Activated naive CD8-positive, alpha-beta T cell (primary cell): ENCODE measurements around the gene KCNJ1.

Experiments used
- H3K27ac Mint-ChIP-seq: one replicate; pipeline ENCODE4 v1.8.0; 2021; ENCODE audit warnings: mixed read lengths
- H3K27me3 Mint-ChIP-seq: one replicate; pipeline ENCODE4 v1.8.0; 2021; ENCODE audit warnings: mixed read lengths
- H3K36me3 Mint-ChIP-seq: one replicate; pipeline ENCODE4 v1.8.0; 2021; ENCODE audit warnings: mixed read lengths
- H3K4me1 Mint-ChIP-seq: one replicate; pipeline ENCODE4 v1.8.0; 2021; ENCODE audit warnings: low read depth, mixed read lengths
- H3K4me3 Mint-ChIP-seq: one replicate; pipeline ENCODE4 v1.8.0; 2021; ENCODE audit warnings: mild to moderate bottlenecking, mixed read lengths
- H3K9me3 Mint-ChIP-seq: one replicate; pipeline ENCODE4 v1.8.0; 2021; ENCODE audit warnings: low read depth, mixed read lengths

The KCNJ1 gene

GRCh38 chr11:128905345-128906184 is 38.5 kb upstream of the KCNJ1 start:
- Mint-ChIP-seq H3K9me3 (no peaks in the 10 kb centered on the region), H3K27me3 (peaks cover 20% of the 10 kb centered on the region), H3K4me3 (peak overlapping the region; percentile 70), H3K4me1 (peaks cover 20% of the 10 kb centered on the region), H3K27ac (no peak overlapping the region), H3K36me3 (no peaks in the 10 kb centered on the region)

DNA sequence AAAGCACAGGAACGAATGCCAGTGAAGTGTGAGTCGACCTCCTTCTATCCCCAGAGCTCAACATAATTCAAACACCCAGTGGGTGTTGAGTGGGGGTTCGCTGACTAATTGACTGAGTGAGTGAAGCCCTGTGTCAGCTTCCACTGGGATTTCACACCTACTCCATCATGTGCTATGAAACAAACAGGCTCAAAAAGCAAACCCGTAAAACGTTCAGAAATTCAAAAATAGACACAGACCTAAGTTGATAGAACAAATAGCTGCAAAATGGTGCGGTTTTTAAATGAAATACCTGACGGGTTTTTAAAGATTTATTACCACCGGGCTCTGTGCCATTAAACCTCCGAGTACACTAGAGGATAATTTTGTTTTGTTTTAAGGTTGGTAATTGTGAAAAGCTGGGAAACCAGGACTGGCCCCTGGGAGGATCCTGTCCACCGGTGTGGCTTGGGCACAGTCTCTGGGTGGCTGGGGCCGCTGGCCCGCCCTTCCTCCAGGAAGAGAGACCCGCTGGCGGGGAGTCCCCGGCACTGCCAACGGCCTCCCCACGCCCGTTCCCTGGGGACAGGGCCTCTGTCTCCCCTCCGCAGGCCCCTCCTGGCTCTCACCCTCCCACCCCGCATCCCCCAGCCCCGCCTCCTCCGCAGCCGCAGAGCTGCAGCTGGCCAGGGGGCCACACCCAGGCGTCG is 37.7 kb upstream of the KCNJ1 start:
- Mint-ChIP-seq H3K27me3 (peaks cover 13% of the 10 kb centered on the region), H3K27ac (no peak overlapping the region), H3K4me3 (peak overlapping the region; percentile 76), H3K36me3 (no peaks in the 10 kb centered on the region), H3K4me1 (peaks cover 20% of the 10 kb centered on the region), H3K9me3 (no peaks in the 10 kb centered on the region)

DNA sequence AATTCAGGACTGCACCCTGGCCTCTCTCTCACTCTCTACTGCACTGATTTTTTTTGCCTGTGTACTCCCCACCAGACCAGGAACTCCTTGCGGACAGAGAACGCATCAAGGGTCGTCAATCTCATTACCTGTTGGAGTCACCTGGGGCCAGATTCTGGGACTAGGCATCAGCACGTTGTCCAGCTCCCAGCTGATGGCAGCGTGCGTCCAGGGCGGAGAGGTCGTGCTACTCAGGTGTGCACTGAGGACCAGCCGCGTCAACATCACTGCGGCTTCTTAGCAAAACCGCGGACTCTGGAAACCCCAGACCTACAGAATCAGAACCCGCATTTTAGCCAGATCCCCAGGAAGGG is 37.2 kb upstream of the KCNJ1 start:
- Mint-ChIP-seq H3K36me3 (no peaks in the 10 kb centered on the region), H3K9me3 (no peaks in the 10 kb centered on the region), H3K4me1 (peaks cover 20% of the 10 kb centered on the region), H3K27ac (no peak overlapping the region), H3K27me3 (peaks cover 9% of the 10 kb centered on the region), H3K4me3 (peak overlapping the region; percentile 76)

DNA sequence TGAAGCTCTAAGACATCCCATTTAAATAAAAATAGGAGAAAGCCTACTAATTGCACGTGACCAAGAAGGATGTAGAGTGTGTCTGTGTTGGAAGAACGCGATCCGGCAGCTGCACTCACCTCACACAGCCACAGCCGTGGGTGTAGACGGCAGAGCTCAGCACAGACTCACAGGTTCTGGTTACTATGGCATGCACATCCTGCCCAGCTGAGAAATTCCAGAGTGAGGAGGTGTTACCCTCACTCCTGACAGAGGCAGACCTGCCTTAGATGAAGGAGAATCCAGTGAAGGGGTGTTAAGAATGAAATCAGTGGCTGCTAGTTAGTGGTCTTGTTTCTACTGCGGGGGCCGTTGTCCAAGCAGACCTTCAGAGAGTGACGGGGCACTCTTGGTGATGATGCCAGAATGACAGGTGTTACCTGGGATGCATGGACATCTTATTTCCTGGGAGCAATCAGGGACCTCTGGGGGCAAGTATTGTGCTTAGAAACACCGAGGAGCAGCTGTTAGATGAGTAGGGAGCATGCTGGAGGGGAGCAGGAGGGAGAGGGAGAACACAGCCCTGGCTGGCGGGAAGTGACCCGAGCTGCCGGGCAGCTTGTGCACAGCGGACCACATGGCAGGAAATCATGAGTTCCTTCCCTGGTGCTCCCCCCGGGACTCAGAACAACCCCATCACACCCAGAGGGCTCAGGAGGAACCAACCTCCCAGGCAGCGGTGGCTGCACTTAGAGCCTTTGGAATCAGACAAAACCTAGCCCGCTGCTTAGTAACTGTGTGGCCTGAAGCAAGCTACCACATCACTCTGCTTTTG is 36.4 kb upstream of the KCNJ1 start:
- peaks cover 20% of the 10 kb centered on the region for H3K4me1 Mint-ChIP-seq
- H3K36me3 Mint-ChIP-seq: no peaks in the 10 kb centered on the region
- H3K4me3 Mint-ChIP-seq: no peak overlapping the region
- no peaks in the 10 kb centered on the region for H3K9me3 Mint-ChIP-seq
- peaks cover 9% of the 10 kb centered on the region for H3K27me3 Mint-ChIP-seq
- H3K27ac Mint-ChIP-seq: no peak overlapping the region

DNA sequence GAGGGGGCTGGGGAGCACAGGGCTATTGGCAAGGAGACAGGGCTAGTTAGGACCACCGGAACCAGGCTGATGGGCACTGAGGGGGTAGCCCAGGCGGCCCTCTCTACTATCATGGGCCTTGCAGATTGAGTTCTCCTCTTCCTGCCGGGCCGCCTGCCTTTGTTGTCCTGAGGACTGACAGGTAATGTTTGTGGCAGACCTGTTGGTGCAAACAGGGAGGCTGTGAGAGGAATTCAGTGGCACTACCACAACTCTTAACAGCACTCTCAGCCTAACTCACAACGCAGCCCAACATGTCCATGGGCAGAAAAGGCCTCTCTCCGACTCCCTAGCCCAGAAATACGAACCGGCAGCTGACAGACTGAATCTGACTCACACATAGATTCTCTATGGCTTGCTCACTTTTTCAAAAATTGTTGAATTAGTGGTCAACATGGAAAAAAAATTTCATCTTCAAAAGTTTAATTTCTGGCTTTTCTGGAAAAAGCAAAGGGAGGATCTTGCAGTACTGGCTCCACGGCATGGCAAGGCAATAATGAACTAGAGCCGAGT is 35.5 kb upstream of the KCNJ1 start:
- H3K9me3 Mint-ChIP-seq: no peaks in the 10 kb centered on the region
- peaks cover 6% of the 10 kb centered on the region for H3K27me3 Mint-ChIP-seq
- no peaks in the 10 kb centered on the region for H3K36me3 Mint-ChIP-seq
- H3K4me3 Mint-ChIP-seq: no peak overlapping the region
- H3K4me1 Mint-ChIP-seq: peaks cover 20% of the 10 kb centered on the region
- no peak overlapping the region for H3K27ac Mint-ChIP-seq

- Mint-ChIP-seq H3K4me3 (no peak overlapping the region), H3K4me1 (peaks cover 19% of the 10 kb centered on the region), H3K36me3 (no peaks in the 10 kb centered on the region), H3K9me3 (no peaks in the 10 kb centered on the region), H3K27ac (no peak overlapping the region), H3K27me3 (peaks cover 3% of the 10 kb centered on the region)
Observed at GRCh38 chr11:128901653-128902514, 34.8 kb upstream of the KCNJ1 start.

DNA sequence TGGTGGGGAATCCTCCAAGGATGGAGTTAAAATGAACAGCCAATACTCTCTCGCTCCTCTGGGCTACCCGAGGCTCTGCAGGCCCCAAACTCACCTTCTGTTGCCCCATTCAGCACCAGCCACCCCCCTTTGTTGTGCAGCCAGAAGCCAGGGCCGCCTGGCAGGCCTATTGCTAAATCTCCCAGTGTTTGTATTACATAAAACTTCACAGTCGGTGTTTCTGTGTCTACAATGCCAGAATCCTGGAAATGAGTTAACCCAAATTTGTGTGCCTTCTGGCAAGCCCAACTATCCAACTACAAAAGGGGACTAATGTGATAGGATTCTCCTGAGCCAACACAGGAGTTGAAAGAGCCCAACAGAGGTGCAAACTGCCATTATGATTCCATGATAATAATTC is 33.4 kb upstream of the KCNJ1 start:
- Mint-ChIP-seq H3K27me3 (peaks cover 5% of the 10 kb centered on the region), H3K27ac (no peak overlapping the region), H3K36me3 (no peaks in the 10 kb centered on the region), H3K4me1 (peaks cover 11% of the 10 kb centered on the region), H3K4me3 (no peak overlapping the region), H3K9me3 (no peaks in the 10 kb centered on the region)

DNA sequence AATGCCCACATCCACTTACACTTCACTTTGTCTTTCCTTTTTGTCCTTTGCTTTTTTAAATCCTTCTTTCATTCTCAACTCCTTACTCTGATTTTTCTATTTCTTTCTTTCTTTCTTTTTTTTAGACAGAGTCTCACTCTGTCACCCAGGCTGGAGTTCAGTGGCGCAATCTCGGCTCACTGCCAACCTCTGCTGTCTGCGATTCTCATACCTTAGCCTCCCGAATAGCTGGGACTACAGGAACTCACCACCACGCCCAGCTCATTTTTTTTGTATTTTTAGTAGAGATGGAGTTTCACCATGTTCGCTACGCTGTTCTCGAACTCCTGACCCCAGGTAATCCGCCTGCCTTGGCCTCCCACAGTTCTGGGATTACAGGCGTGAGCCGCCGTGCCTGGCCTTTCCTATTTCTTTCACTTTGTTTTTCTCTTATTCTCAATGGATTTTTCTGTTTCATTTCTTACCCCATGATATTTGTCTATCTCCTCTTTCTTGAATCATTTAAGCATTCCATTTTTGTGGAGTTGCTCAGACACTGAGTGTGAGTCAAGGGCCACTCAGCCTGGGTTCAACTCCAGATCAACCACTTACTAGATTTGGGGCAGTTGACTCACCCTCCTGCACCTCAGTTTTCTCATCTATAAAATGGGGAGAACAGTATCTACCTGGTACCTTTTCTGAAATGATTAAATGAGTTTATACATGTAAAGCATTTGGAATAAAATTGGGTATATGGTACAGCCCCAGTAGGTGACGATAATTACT is 31.7 kb upstream of the KCNJ1 start:
- Mint-ChIP-seq H3K4me1 (no peaks in the 10 kb centered on the region), H3K27me3 (peaks cover 2% of the 10 kb centered on the region), H3K36me3 (no peaks in the 10 kb centered on the region), H3K4me3 (no peak overlapping the region), H3K9me3 (no peaks in the 10 kb centered on the region), H3K27ac (no peak overlapping the region)

- Mint-ChIP-seq H3K4me1 (no peaks in the 10 kb centered on the region), H3K9me3 (no peaks in the 10 kb centered on the region), H3K36me3 (no peaks in the 10 kb centered on the region), H3K27me3 (peaks cover 5% of the 10 kb centered on the region), H3K4me3 (no peak overlapping the region), H3K27ac (no peak overlapping the region)
Observed at GRCh38 chr11:128897826-128898225, 30.7 kb upstream of the KCNJ1 start.

GRCh38 chr11:128896356-128896755 is 29.3 kb upstream of the KCNJ1 start:
- H3K4me3 Mint-ChIP-seq: no peak overlapping the region
- peaks cover 6% of the 10 kb centered on the region for H3K4me1 Mint-ChIP-seq
- H3K27ac Mint-ChIP-seq: no peak overlapping the region
- no peaks in the 10 kb centered on the region for H3K9me3 Mint-ChIP-seq
- H3K36me3 Mint-ChIP-seq: no peaks in the 10 kb centered on the region
- peaks cover 14% of the 10 kb centered on the region for H3K27me3 Mint-ChIP-seq

GRCh38 chr11:128895526-128895925 is 28.4 kb upstream of the KCNJ1 start:
- peaks cover 16% of the 10 kb centered on the region for H3K27me3 Mint-ChIP-seq
- H3K4me1 Mint-ChIP-seq: peaks cover 10% of the 10 kb centered on the region
- no peak overlapping the region for H3K27ac Mint-ChIP-seq
- H3K9me3 Mint-ChIP-seq: no peaks in the 10 kb centered on the region
- H3K4me3 Mint-ChIP-seq: no peak overlapping the region
- H3K36me3 Mint-ChIP-seq: no peaks in the 10 kb centered on the region

DNA sequence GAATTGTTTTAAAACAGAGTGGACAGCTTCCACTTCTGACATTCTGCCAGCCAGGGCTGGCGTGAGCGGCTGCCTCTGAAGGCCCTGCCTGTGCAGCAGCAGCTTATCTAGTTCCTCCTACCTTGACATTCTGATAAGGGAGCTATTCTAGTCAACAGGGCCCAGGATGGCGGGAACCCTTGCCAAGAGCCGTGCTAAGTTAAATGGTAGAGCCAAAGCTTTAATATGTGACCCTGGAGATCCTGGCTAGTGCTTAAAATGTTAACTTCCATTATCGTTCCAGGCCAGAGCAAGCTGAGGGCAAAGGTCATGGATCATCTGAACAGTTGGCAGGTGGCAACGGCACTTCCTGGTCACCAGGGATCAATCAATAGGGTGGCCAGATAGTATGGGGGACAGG is 27.6 kb upstream of the KCNJ1 start:
- Mint-ChIP-seq H3K9me3 (no peaks in the 10 kb centered on the region), H3K4me1 (peaks cover 10% of the 10 kb centered on the region), H3K27me3 (peaks cover 16% of the 10 kb centered on the region), H3K4me3 (no peak overlapping the region), H3K36me3 (no peaks in the 10 kb centered on the region), H3K27ac (no peak overlapping the region)

DNA sequence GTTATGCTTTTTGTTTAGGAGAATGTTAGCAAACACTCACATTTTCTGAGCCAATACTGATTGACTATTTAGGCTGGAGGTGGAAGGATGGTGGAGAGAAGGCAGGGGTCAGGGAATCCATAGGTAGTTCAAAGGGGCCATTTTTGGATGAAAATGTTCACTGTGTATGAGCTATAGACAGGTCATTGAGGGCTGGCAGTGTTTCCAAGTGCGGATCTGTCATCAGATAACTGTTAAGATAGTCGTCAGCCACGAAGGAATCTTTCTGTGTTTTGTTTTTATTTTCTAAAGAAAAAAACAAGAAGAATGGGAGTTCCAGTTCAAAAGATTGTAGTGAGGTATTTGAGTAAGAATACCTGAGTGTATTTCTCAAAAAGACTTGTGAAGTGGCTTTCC is 27.2 kb upstream of the KCNJ1 start:
- Mint-ChIP-seq H3K36me3 (no peaks in the 10 kb centered on the region), H3K27ac (no peak overlapping the region), H3K4me1 (peaks cover 10% of the 10 kb centered on the region), H3K4me3 (no peak overlapping the region), H3K27me3 (peaks cover 19% of the 10 kb centered on the region), H3K9me3 (no peaks in the 10 kb centered on the region)
